MM.1S (cell line): ENCODE measurements around the gene VGLL4.
"Not testable (repeated sequence)": the region's sequence is repeated elsewhere in the genome, so short reads cannot be mapped to it uniquely, and the experiment has no call there.

Experiments used
- DNase-seq: peaks from one replicate; pipeline ENCODE4 v3.0.0-alpha.2; 2015
- H2AFZ ChIP-seq: fragments of 300-600 bp; sonication (generic); 2 replicates; pipeline ENCODE4 v1.6.0; 2016; ENCODE audit warnings: antibody characterized with exemption, low read length
- H3F3A ChIP-seq: fragments of 300-600 bp; sonication (generic); 2 replicates; pipeline ENCODE4 v1.6.1; 2016; ENCODE audit warnings: mild to moderate bottlenecking, antibody characterized with exemption, low read length, moderate library complexity, mixed read lengths; ENCODE audit not compliant: insufficient read depth
- H3K27ac ChIP-seq: fragments of 300-600 bp; sonication (generic); 2 replicates; pipeline ENCODE4 v1.5.1; 2016; ENCODE audit warnings: mild to moderate bottlenecking, low read length
- H3K27me3 ChIP-seq: fragments of 300-600 bp; sonication (generic); replicated peaks from 2 replicates; pipeline ENCODE4 v1.6.0; 2016; ENCODE audit warnings: low read length; ENCODE audit not compliant: insufficient read depth
- H3K36me3 ChIP-seq: fragments of 300-600 bp; sonication (generic); replicated peaks from 2 replicates; pipeline ENCODE4 v1.6.1; 2016; ENCODE audit warnings: mild to moderate bottlenecking, low read length, mixed read lengths; ENCODE audit not compliant: insufficient read depth
- H3K4me1 ChIP-seq: fragments of 300-600 bp; sonication (generic); 2 replicates; pipeline ENCODE4 v1.6.1; 2016; ENCODE audit warnings: low read length, mixed read lengths
- H3K4me2 ChIP-seq: fragments of 300-600 bp; sonication (generic); 2 replicates; pipeline ENCODE4 v1.6.0; 2016; ENCODE audit warnings: low read depth, low read length
- H3K4me3 ChIP-seq: fragments of 300-600 bp; sonication (generic); 2 replicates; pipeline ENCODE4 v1.5.1; 2016; ENCODE audit warnings: low read length, mixed read lengths
- H3K79me2 ChIP-seq: fragments of 300-600 bp; sonication (generic); 2 replicates; pipeline ENCODE4 v1.6.1; 2016; ENCODE audit warnings: mixed run types, low read length, mixed read lengths
- H3K9ac ChIP-seq: fragments of 300-600 bp; sonication (generic); 2 replicates; pipeline ENCODE4 v1.6.1; 2016; ENCODE audit warnings: low read length, mixed read lengths
- H3K9me2 ChIP-seq: fragments of 300-600 bp; sonication (generic); replicated peaks from 2 replicates; pipeline ENCODE4 v1.6.1; 2016; ENCODE audit warnings: mild to moderate bottlenecking, low read length, mixed read lengths; ENCODE audit not compliant: insufficient read depth
- H3K9me3 ChIP-seq: fragments of 300-600 bp; sonication (generic); replicated peaks from 2 replicates; pipeline ENCODE4 v1.6.1; 2016; ENCODE audit warnings: mild to moderate bottlenecking, low read length, mixed read lengths; ENCODE audit not compliant: insufficient read depth
- H4K20me1 ChIP-seq: fragments of 300-600 bp; sonication (generic); 2 replicates; pipeline ENCODE4 v1.6.1; 2016; ENCODE audit warnings: mild to moderate bottlenecking, low read length, moderate library complexity, mixed read lengths; ENCODE audit not compliant: insufficient read depth
- CTCF ChIP-seq: fragments of 300-600 bp; sonication (generic); IDR thresholded peaks from 2 replicates; pipeline ENCODE4 v1.5.1; 2016; ENCODE audit warnings: antibody characterized with exemption, low read length, mixed read lengths
- EZH2 ChIP-seq: fragments of 300-600 bp; sonication (generic); optimal IDR thresholded peaks from 2 replicates; pipeline ENCODE3; 2017; ENCODE audit warnings: low read depth, mild to moderate bottlenecking, antibody characterized with exemption, low read length, mixed read lengths
- EZH2phosphoT487 ChIP-seq: fragments of 300-600 bp; sonication (generic); IDR thresholded peaks from 2 replicates; pipeline ENCODE4 v1.6.1; 2018; ENCODE audit warnings: antibody characterized with exemption, low read length

VGLL4 gene

GRCh38 chr3:11690863-11691766 lies 47.4 kb upstream of the VGLL4 start:
- no peak overlapping the region for H3K9ac ChIP-seq
- H2AFZ ChIP-seq, result no peak overlapping the region
- no peaks in the 10 kb centered on the region for H3K27me3 ChIP-seq
- no peaks in the 10 kb centered on the region for H3K36me3 ChIP-seq
- H3K79me2 ChIP-seq, result 0 out of 2 replicates have a peak, but pooled peaks cover 6% of the 10 kb centered on the region
- no peak for TF ChIP-seq CTCF
- TF ChIP-seq EZH2, result no peak
- TF ChIP-seq EZH2phosphoT487, result no peak
- no peaks in the 10 kb centered on the region for H3F3A ChIP-seq
- H3K27ac ChIP-seq, result no peak overlapping the region
- H3K4me2 ChIP-seq, result no peak overlapping the region
- H3K9me2 ChIP-seq, result no peaks in the 10 kb centered on the region
- no peaks in the 10 kb centered on the region for H3K9me3 ChIP-seq
- H3K4me1 ChIP-seq, result no peaks in the 10 kb centered on the region
- H4K20me1 ChIP-seq, result no peaks in the 10 kb centered on the region
- no peak overlapping the region for H3K4me3 ChIP-seq
- no peak for DNase-seq

- Histone ChIP-seq H3K27ac (no peak overlapping the region), H3K4me3 (no peak overlapping the region), H3K79me2 (0 out of 2 replicates have a peak, but pooled peaks cover 6% of the 10 kb centered on the region), H3K27me3 (no peaks in the 10 kb centered on the region), H3K36me3 (no peaks in the 10 kb centered on the region), H2AFZ (no peak overlapping the region), H3F3A (no peaks in the 10 kb centered on the region), H3K9me3 (no peaks in the 10 kb centered on the region), H4K20me1 (no peaks in the 10 kb centered on the region), H3K4me1 (no peaks in the 10 kb centered on the region), H3K4me2 (no peak overlapping the region), H3K9ac (no peak overlapping the region), H3K9me2 (no peaks in the 10 kb centered on the region)
- TF ChIP-seq EZH2 (no peak), CTCF (no peak), EZH2phosphoT487 (no peak)
- no peak for DNase-seq
Measured at GRCh38 chr3:11689749-11690148, 46.0 kb upstream of the VGLL4 start.

- not testable (repeated sequence) for H3K4me1 ChIP-seq, H3K27ac ChIP-seq, H3K36me3 ChIP-seq, H3K4me3 ChIP-seq, H3K9ac ChIP-seq, H3K4me2 ChIP-seq, H3K79me2 ChIP-seq, DNase-seq, H2AFZ ChIP-seq, H3K9me3 ChIP-seq, H3K27me3 ChIP-seq, H3F3A ChIP-seq, H4K20me1 ChIP-seq, H3K9me2 ChIP-seq
Measured at GRCh38 chr3:11684980-11685379, 41.3 kb upstream of the VGLL4 start.

GRCh38 chr3:11680509-11680908 lies 36.8 kb upstream of the VGLL4 start:
- no peaks in the 10 kb centered on the region for H4K20me1 ChIP-seq
- no peak overlapping the region for H3K4me3 ChIP-seq
- no peak overlapping the region for H3K9ac ChIP-seq
- H3K9me3 ChIP-seq, result no peaks in the 10 kb centered on the region
- peaks cover 9% of the 10 kb centered on the region; the same call in 1 of the 2 replicates for H3K79me2 ChIP-seq
- H3F3A ChIP-seq, result no peaks in the 10 kb centered on the region
- no peak overlapping the region for H3K27ac ChIP-seq
- no peaks in the 10 kb centered on the region for H3K4me1 ChIP-seq
- no peak overlapping the region for H2AFZ ChIP-seq
- H3K36me3 ChIP-seq, result no peaks in the 10 kb centered on the region
- no peaks in the 10 kb centered on the region for H3K27me3 ChIP-seq
- no peak for DNase-seq
- no peak for TF ChIP-seq EZH2phosphoT487
- TF ChIP-seq CTCF, result no peak
- no peak for TF ChIP-seq EZH2
- H3K4me2 ChIP-seq, result no peak overlapping the region
- H3K9me2 ChIP-seq, result no peaks in the 10 kb centered on the region
